Medulla oblongata (tissue), 1 donor: ENCODE data around the gene HLA-DOB.
A peak's percentile ranks its signal among the peaks of the same experiment; 100 is the strongest.
"Not testable (repeated sequence)": the region's sequence is repeated elsewhere in the genome, so short reads cannot be mapped to it uniquely, and the experiment has no call there.

Experiments
- DNase-seq: peaks from one replicate; pipeline ENCODE4 v3.0.0-alpha.2; 2015; ENCODE audit errors: extremely low spot score

The HLA-DOB gene

DNA sequence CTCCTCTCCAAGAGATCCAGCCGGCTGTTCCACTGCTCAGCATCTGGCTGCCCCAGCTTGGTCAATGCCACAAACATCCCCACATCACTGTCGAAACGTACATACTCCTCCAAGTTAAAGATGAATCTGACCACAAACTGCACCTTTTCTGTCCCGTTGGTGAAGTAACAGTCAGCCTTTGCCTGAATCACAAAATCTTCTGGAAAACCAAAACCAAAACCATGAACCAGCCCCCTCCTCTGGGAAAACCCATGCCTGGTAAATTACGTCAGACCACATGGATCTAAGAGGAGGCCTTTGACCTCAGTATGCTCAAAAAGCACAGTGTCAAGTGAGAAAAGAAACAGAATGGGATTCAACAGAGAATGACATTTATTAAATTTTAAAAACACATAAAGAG lies 1.7 kb downstream of the HLA-DOB start:
- no peak for DNase-seq

DNA sequence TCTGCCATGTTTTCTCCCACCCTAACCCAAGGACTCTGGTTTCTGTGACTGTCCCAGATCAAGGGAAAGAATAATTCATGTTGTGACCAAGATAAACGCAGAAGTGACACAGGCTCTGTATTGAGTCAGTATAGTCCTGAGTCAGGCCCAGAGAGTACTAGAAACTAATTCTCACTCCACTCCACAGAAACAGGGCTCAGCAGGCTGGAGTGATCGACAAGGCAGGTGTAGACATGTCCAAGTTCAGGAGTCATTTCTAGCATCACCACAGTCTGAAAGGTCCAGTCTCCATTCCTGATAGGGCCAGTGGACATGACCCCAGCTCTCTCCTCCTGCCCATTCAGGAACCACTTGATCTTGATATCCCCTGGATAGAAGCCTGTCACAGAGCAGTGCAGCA lies 2.7 kb downstream of the HLA-DOB start:
- no peak for DNase-seq

DNA sequence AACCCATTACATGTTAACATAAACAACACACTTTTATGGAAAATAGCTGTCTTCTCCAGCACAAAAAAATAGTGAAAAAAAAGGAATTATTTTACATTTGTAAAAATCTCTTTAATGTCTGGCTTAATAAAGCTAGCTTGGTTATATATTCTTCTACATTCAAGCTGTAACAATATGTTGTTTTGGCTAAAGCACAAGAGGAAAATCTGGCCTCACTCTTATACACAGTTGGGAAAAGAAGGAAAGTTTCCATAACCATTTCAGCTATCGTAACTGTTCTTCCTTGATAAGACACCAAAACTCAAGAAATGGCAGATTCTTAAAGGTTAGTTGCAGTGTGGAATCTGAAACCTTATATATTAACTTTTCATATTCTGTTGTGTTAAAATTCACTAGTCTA lies 7.6 kb downstream of the HLA-DOB start:
- no peak for DNase-seq

- DNase-seq: no peak
Observed at GRCh38 chr6:32807020-32807580, 9.7 kb downstream of the HLA-DOB start.

GRCh38 chr6:32805404-32805803 lies 11.4 kb downstream of the HLA-DOB start:
- not testable (repeated sequence) for DNase-seq

- peak; percentile 22 for DNase-seq
Observed at GRCh38 chr6:32803416-32803815, 13.4 kb downstream of the HLA-DOB start.

- DNase-seq: no peak
Observed at GRCh38 chr6:32799740-32800139, 17.1 kb downstream of the HLA-DOB start.

- no peak for DNase-seq
Observed at GRCh38 chr6:32799168-32799567, 17.6 kb downstream of the HLA-DOB start.

DNA sequence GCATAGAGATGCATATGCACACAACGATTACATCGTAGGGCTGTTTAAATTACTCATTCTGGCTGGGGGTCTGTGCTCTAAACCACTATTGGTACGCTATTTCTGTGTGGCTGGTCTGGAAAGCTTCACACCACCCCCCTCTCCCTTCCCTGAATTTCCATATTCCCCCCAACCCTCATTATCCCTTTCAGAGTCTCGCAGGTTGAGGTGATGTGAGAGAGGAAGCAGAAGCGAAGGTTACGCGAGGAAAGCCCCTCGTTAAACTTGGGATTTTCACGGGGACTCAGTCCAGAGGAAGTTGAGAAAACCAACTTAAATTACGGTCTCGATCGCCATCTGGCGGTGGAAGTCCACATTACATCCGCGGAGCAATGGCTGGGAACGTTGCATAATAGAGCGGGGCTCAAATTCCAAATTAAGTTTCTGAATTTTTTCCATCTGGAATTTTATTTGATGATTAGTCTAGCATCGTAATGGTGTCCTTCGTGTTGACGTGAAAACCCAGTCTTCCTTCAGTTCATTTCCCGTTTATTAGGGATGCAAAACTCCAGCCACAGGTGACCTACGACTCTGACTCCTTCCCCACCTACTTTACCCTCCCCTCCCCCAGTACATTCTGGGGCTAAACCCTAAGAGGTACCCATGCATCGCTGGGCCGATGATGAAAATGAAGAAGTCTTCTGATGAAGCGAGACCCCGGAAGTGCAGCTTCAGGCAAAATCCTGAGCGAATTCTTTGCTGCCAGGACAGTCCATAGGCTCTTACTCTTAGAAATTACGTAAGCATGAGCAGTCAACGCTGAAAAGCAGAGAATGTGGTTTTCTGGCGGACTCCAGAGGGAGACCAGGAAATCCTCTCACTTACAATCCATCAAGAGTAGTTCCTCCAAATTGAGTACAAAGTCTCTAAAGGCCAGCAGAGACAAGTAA lies 19.7 kb downstream of the HLA-DOB start:
- peak; percentile 81 for DNase-seq

DNA sequence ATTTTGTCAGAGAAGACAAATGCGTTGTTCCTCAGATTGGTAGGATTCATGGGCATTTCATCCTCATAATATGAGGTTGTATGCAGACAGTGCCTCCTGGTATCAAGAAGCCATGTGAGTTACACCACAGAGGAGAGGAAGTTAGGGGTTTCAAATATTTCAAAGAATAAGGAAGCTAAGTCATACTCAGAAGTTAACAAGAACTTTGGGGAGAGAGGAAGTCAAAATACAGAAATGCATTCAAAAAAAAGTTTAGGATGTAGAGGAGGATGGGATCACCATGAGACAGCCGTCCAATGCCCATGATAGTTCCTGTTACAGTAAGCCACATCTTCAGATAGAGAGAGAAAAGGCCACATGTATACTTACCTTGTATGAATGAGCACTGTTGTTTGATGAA lies 22.3 kb downstream of the HLA-DOB start:
- DNase-seq: peak; percentile 60

DNA sequence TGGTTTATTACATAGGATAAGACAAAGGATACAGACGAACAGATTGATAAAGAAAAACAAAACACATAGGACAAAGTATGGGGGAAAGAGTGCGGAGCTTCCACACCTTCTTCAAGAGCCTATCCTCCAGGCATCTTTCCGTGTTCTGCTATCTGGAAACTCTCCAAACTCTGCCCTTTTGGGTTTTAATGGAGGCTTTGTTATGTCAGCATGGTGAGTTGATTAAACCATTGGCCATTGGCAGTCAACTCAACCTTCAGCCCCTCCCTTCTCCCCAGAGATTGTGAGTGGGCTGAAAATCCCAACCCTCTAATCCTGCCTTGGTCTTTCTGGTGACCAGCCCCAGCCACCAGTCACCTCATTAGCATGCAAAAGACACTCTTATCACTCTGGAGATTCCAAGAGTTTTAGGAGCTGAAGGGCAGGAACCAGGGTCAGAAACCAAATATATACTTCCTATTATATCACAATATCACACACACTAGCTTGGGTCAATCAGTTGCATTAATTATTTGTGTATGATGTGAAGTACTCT lies 23.8 kb downstream of the HLA-DOB start:
- no peak for DNase-seq

DNA sequence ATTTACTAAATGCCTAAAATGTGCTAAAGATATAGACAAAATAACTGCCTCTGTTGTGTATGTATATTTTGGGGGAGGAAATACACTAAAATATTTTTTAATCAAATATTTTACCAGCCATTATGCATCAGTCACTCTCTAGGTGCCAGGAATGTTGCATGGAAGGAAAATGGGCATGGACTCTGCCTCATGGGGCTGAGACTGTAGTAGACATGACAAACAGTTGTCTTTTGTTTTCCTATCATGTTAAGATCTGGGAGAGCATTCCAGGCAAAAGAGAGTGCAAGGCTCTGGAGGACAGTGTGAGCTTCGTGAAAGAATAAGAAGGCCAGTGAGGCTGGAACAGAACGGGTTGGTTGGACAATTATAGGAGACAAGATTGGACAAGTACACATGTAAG lies 26.5 kb downstream of the HLA-DOB start:
- no peak for DNase-seq

GRCh38 chr6:32785781-32786533 lies 30.8 kb downstream of the HLA-DOB start:
- peak; percentile 90 for DNase-seq

DNA sequence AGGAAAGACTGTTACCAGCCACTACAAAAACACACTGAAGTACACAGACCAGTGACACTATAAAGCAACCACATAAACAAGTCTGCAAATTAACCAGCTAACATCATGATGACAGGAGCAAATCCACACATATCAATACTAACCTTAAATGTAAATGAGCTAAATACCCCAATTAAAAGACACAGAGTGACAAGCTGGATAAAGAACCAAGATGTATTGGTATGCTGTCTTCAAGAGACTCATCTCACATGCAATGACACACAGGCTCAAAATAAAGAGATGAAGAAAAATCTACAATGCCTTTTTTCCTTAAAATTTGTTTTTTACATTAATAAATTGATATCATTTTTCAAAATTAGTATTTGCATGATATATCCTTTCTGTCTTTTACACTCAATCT lies 33.9 kb downstream of the HLA-DOB start:
- not testable (repeated sequence) for DNase-seq

GRCh38 chr6:32779036-32779435 lies 37.8 kb downstream of the HLA-DOB start:
- no peak for DNase-seq

- DNase-seq: no peak
Observed at GRCh38 chr6:32775071-32775470, 41.7 kb downstream of the HLA-DOB start.

GRCh38 chr6:32774426-32774825 lies 42.4 kb downstream of the HLA-DOB start:
- DNase-seq: no peak

DNA sequence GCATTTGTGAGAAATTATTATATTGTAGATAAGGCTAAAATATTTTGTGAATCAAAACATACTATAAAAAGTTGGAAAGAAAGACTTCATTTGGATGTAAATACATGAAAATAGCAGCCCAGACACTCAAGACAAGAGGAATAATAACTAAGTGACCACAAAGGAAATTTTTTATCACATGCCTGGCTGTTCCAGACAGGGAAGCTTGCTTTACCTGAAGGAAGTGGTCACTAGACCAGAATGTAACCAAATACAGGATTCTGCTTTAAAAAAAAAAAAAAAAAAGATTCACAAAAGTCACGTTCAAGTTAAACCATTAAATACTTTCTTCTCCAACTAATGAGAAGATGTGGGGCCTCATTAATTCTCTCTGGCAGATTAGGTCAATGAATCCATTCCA lies 44.1 kb downstream of the HLA-DOB start:
- no peak for DNase-seq

GRCh38 chr6:32764048-32764447 lies 52.8 kb downstream of the HLA-DOB start:
- no peak for DNase-seq

DNA sequence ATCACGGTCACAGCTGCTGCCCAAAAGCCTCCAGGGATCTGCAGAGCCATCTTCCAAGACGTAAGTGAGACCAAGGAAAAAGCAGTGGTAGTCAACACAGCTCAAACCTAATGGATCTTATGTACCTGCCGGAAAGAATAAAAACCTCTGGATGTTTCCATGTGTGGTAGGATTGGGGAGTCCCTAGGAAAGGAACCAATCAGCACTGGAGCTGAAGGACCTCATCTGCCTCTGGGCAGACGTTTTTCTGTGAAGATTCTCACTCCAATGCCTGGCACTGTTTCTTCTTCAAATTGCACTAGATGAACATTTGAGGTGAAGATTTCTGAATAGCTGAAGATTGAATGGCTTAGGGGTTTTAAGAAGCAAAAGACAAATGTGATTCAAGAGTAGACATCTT lies 53.4 kb downstream of the HLA-DOB start, which contains the start of gene HLA-DQB2:
Gene HLA-DQB2 (minus strand): TSS at position 112 of the 400 bp plus-strand sequence. CDS start 62 bp downstream, at position 50.
- peak; percentile 3 for DNase-seq
